NOMO-1 treated with DMSO at 0.1 percent for 48 hours (cell line): ENCODE data around the gene CNTNAP2.

ENCODE experiments used
- DNase-seq: peaks from one replicate; lab custom pipeline; 2025; ENCODE audit not compliant: unreplicated experiment; lab: John Stamatoyannopoulos, UW

The CNTNAP2 gene

GRCh38 chr7:146414373-146414772 lies 297.8 kb downstream of the CNTNAP2 start:
- DNase-seq, result peak; percentile 19

- no peak for DNase-seq
Measured at GRCh38 chr7:146414937-146415336, 298.3 kb downstream of the CNTNAP2 start.

DNA sequence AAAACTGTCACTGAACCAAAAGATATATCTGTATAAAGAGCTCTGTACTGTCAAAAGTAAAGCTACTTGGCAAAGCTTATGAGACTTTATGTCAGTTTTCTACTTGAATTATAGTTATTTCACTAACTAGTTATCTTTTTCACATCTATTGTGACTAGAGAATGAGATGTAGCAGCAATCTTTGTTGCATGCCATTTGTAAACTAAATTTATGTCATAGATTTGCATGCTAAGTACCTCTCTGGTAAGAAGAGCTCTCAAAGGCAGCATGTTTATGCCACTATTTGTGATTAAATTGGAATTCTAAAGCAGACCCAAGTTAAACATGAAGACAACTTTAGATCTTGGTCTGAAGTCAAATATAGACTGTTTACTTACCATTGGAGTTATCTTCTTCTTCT lies 300.6 kb downstream of the CNTNAP2 start:
- DNase-seq, result no peak

DNA sequence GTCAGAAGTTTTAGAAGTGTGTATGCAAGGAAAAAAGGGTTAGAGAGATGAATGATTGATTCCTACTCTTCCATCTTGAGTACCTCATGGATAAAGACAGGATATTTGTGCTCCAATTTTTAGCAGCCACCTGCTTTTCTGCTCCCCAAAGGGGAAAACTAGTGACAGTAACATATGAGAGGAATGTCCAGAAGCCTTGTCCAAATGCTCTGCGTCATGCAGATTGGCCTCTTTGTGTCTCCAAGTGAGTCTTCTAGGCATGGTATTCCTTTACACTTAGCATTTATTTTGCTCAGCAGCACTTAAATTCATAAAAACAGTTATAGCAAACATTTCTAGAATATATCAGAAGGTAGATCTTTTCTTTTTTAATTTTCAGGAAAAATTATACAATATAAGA lies 306.8 kb downstream of the CNTNAP2 start:
- DNase-seq, result no peak

DNA sequence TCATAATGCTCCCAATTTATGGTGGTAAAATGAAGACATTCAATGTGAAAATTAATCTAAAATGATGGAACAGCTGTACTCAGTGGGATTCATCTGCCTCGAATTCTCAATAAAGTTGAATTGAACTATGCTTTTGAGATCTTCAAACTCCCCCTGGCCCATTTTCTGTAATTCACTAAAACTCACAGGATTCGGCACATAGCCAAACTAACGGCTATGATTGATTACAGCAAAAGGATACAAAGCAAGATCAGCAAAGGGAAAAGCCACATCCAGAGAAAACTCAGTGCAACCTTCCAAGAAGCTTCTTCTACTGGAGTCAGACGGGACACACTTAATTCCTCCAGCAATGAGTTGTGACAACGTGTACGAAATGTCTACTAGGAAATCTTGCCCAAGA lies 307.5 kb downstream of the CNTNAP2 start:
- DNase-seq, result no peak

- no peak for DNase-seq
Measured at GRCh38 chr7:146433501-146433900, 316.9 kb downstream of the CNTNAP2 start.

DNA sequence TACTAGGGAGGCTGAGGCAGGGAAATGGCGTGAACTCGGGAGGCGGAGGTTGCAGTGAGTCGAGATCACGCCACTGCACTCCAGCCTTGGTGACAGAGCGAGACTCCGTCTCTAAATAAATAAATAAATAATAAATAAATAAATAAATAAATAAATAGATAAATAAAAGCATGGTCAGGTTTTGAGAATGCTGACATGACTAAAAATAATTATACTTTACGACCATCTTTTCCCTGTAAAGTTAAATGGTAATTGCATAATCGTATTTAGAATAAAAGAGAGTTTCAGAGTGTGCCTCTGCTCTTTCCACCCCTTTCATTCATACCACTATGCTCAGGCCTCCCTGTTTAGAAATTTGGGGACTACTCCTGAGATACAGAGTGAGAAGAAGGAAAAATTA lies 326.5 kb downstream of the CNTNAP2 start:
- DNase-seq, result no peak

- no peak for DNase-seq
Measured at GRCh38 chr7:146449625-146450024, 333.0 kb downstream of the CNTNAP2 start.

DNA sequence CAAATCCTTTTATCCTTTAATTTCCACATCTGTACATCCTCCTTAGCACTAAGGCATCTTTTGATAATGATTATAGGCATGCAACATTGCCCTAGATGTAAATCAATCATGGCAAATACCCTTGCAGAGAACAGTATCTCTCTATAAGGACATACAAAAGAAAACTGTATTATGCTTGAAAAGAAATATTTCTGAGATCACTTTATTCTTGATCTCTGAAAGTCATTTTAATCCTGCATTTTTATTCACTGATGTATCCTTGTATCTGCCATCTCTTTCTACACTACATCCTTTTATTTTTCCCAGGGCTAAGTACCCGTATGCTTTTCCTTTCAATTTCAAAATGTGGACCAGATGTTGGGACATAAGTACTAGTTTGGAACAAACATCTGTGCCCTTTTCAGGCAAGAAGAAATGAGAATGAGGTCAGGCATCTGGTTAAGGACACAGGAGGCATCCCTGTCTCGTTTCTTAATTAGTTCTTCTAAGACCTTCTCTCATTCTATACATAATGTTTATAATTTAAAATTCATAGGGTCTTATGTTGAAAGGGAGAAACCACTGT lies 338.6 kb downstream of the CNTNAP2 start:
- no peak for DNase-seq

- no peak for DNase-seq
Measured at GRCh38 chr7:146479040-146479439, 362.4 kb downstream of the CNTNAP2 start.

- DNase-seq, result no peak
Measured at GRCh38 chr7:146486519-146486918, 369.9 kb downstream of the CNTNAP2 start.

DNA sequence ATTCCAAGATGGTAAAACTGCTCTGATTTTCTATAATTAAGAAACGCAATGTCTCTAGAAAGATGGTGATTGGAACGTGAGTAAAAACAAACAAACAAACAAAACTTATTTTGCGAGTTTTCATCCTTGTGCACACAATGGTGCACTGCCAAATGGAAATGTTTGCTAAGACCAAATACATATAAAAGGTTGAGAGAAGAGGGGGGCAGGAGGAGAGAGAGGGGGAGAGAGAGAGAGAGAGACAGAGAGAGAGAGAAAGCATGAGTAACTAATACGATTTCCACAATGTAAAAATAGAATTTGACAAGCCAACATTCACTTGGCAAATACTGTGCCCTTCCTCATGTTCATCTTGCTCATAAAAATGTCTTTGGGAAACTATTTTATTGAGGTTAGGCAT lies 375.4 kb downstream of the CNTNAP2 start:
- no peak for DNase-seq

- DNase-seq, result no peak
Measured at GRCh38 chr7:146494952-146495596, 378.5 kb downstream of the CNTNAP2 start.

DNA sequence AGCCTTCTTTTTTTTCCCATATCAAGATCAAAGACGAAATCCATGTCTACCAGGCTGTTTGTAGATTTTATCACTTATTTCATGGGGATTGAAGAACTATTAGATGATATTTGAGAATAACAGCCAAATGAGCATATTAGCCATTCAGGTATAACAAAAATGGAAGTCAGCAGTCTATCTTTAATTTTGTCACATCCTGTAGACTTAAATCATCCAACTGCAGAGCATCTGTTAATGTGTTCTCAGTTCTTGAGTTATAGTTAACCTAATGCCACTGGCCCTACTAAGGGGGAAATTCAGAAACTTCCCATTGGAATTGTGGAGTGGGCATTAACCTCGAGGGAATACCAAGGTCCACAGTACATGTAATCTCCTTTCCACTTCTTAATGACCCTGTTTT lies 380.1 kb downstream of the CNTNAP2 start:
- DNase-seq, result no peak

DNA sequence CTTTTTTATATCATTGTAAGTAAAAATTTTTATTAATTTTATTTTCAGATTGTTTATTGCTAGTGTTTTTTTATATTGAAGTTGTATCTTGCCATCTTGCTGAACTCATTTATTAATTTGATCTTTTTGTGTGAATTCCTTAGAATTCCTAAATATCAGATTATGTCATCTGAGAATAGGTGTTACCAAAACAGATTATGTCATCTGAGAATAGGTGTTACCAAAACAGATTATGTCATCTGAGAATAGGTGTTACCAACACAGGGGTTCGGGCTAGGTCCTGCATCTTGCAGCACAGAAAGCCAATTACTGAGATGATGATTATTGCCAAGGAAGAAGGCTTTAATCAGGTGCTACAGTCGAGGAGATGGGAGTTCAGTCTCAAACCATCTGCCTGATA lies 383.4 kb downstream of the CNTNAP2 start:
- DNase-seq, result no peak

DNA sequence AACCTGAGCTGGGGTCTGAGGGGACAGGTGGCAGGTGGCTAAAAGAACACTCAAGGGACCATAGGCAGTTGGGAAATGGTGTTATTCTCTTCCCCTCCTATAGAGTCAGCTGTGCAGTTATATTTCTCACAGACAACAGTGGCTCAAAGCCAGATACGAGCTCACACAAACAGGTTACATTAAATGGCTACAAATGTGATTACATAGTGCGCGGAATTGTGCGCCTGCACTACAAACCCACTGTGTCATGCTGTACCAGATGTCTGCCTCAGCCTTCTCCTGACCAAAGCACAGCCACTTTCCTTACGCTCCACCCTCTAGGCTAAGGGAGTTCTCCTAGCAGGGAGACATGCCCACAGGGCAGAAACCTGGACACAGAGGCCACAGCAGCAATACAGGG lies 387.2 kb downstream of the CNTNAP2 start:
- no peak for DNase-seq

- no peak for DNase-seq
Measured at GRCh38 chr7:146510088-146510680, 393.6 kb downstream of the CNTNAP2 start.

- DNase-seq, result no peak
Measured at GRCh38 chr7:146514304-146514703, 397.7 kb downstream of the CNTNAP2 start.

DNA sequence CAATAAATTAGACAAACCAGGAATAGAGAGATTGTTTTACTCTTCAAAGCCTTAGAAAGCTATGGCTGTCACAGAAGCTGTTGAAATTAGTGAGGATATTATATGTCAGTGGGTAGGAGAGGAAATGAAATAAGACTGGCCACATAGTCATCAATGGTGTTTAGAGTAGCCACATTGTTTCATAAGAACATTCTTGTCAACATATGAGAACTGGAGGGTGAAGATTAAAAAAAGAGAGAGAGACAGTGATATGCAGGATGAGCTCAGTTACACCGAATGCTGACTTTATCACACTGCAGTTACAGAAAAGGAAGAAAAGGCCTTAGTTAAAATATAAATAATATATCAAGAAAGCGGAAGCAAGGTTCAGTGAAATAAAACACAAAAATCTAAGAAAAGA lies 412.0 kb downstream of the CNTNAP2 start:
- DNase-seq, result peak; percentile 57

GRCh38 chr7:146539836-146540235 lies 423.2 kb downstream of the CNTNAP2 start:
- no peak for DNase-seq

DNA sequence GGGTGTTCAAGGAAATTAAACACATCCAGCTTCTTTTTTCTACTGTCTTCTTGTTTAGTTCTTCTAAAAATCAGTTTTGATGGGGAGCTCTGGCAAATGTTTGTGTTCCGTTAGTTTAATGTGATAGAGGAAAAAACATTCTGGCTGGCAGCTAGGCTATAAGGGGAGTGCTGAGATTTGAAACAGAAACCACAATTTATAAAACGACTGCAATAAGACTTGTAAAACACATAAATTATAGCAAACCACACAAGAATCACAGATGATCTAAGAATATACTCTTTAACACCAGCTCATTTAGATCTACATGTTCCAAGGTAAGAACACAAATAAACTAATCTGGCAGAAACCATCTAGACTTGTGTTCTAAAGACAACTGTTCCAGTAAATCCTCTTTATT lies 425.5 kb downstream of the CNTNAP2 start:
- no peak for DNase-seq

- no peak for DNase-seq
Measured at GRCh38 chr7:146544748-146545147, 428.1 kb downstream of the CNTNAP2 start.

DNA sequence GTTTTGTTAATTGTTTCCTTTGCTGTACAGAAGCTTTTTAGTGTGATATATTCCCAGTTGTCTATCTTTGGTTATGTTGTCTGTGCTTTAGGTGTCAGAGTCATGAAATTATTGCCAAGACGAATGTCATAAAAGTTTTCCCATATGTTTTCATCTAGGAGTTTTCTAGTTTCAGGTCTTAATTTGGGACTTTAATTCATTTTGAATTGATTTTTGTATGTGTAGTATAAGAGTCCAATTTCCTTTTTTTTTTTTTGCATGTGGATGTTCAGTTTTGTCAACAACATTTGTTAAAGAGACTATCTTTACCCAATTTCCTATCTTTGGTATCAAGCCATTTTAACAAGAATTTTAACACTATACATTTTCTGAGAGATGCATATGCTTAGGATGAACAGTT lies 432.2 kb downstream of the CNTNAP2 start:
- no peak for DNase-seq
